GM23338 (cell line): ENCODE results near the gene ZNF568. TPM values are rescaled to one million over a fixed set of nuclear protein-coding genes. Genes with fewer than 3 reads are reported as not detected.

Experiments used
- ATAC-seq: fragments of 200-7000 bp; cut with Tn5 transposase; 3 replicates; pipeline ENCODE4 v1.9.1; 2020
- DNase-seq: peaks from one replicate; pipeline ENCODE4 v3.0.0-alpha.2; 2015; ENCODE audit warnings: low spot score
- H2AFZ ChIP-seq: fragments of 200-600 bp; sonication (generic); 2 replicates; pipeline ENCODE4 v1.8.0; 2016; ENCODE audit warnings: antibody characterized with exemption, mild to moderate bottlenecking, moderate library complexity
- H3F3A ChIP-seq: fragments of 200-600 bp; sonication (generic); replicated peaks from 2 replicates; pipeline ENCODE4 v1.8.0; 2017; ENCODE audit warnings: antibody characterized with exemption, mixed run types, low read depth
- H3K27ac ChIP-seq: fragments of 200-600 bp; sonication (generic); 2 replicates; pipeline ENCODE4 v1.6.1; 2016; ENCODE audit warnings: low read depth
- H3K27me3 ChIP-seq: fragments of 200-600 bp; sonication (generic); 2 replicates; pipeline ENCODE4 v1.8.0; 2016; ENCODE audit warnings: mild to moderate bottlenecking, mixed run types, moderate library complexity; ENCODE audit not compliant: insufficient read depth
- H3K36me3 ChIP-seq: fragments of 200-600 bp; sonication (generic); 2 replicates; pipeline ENCODE4 v1.8.0; 2016; ENCODE audit warnings: mild to moderate bottlenecking; ENCODE audit not compliant: insufficient read depth
- H3K4me1 ChIP-seq: fragments of 200-600 bp; sonication (generic); 2 replicates; pipeline ENCODE4 v1.8.0; 2016; ENCODE audit warnings: mild to moderate bottlenecking, moderate library complexity; ENCODE audit not compliant: insufficient read depth
- H3K4me2 ChIP-seq: fragments of 200-600 bp; sonication (generic); 2 replicates; pipeline ENCODE4 v1.7.1; 2017; ENCODE audit warnings: mixed run types
- H3K4me3 ChIP-seq: fragments of 200-600 bp; sonication (generic); 2 replicates; pipeline ENCODE4 v1.6.1; 2016; ENCODE audit warnings: mixed run types
- H3K79me2 ChIP-seq: fragments of 200-600 bp; sonication (generic); replicated peaks from 2 replicates; pipeline ENCODE4 v1.8.0; 2017; ENCODE audit warnings: mild to moderate bottlenecking; ENCODE audit not compliant: insufficient read depth
- H3K9me2 ChIP-seq: fragments of 200-600 bp; sonication (generic); 2 replicates; pipeline ENCODE4 v1.8.0; 2017; ENCODE audit not compliant: insufficient read depth
- H4K20me1 ChIP-seq: fragments of 200-600 bp; sonication (generic); replicated peaks from 2 replicates; pipeline ENCODE4 v1.8.0; 2017; ENCODE audit warnings: mild to moderate bottlenecking; ENCODE audit not compliant: insufficient read depth
- H3K27ac Mint-ChIP-seq: 2 replicates; pipeline ENCODE4 v1.8.0; 2020; ENCODE audit warnings: inconsistent platforms, mild to moderate bottlenecking, moderate library complexity, mixed read lengths
- H3K27me3 Mint-ChIP-seq: 3 replicates; pipeline ENCODE4 v1.8.0; 2022; ENCODE audit warnings: low read depth, mild to moderate bottlenecking, moderate library complexity, mixed read lengths, inconsistent platforms; ENCODE audit not compliant: insufficient read depth, poor library complexity
- H3K36me3 Mint-ChIP-seq: 3 replicates; pipeline ENCODE4 v1.8.0; 2021; ENCODE audit warnings: low read depth, mild to moderate bottlenecking, inconsistent platforms, moderate library complexity, mixed read lengths
- H3K4me1 Mint-ChIP-seq: 3 replicates; pipeline ENCODE4 v1.8.0; 2020; ENCODE audit warnings: mild to moderate bottlenecking, inconsistent platforms, mixed read lengths
- H3K4me3 Mint-ChIP-seq: 3 replicates; pipeline ENCODE4 v1.8.0; 2021; ENCODE audit warnings: moderate library complexity, mild to moderate bottlenecking, inconsistent platforms, mixed read lengths
- H3K9me3 Mint-ChIP-seq: 3 replicates; pipeline ENCODE4 v1.8.0; 2020; ENCODE audit warnings: moderate library complexity, mild to moderate bottlenecking, inconsistent platforms, mixed read lengths
- ETS1 ChIP-seq: IDR thresholded peaks from 2 replicates; pipeline ENCODE4 v1.6.1; 2016; ENCODE audit warnings: antibody characterized with exemption
- EZH2phosphoT487 ChIP-seq: fragments of 200-600 bp; sonication (generic); IDR thresholded peaks from one replicate; pipeline ENCODE4 v1.8.1; 2018; ENCODE audit warnings: antibody characterized with exemption; ENCODE audit not compliant: unreplicated experiment
- NANOG ChIP-seq: IDR thresholded peaks from 2 replicates; pipeline ENCODE4 v1.6.1; 2016; ENCODE audit warnings: antibody characterized with exemption, borderline replicate concordance
- REST ChIP-seq: IDR thresholded peaks from one replicate; pipeline ENCODE4 v1.6.1; 2018; ENCODE audit warnings: antibody characterized with exemption; ENCODE audit not compliant: unreplicated experiment
- ZNF331 ChIP-seq: fragments of 250-450 bp; sonication (Bioruptor Pico); IDR thresholded peaks from 2 replicates; pipeline ENCODE4 v1.5.0; 2020; ENCODE audit warnings: low read depth, mild to moderate bottlenecking, moderate library complexity
- ZNF462 ChIP-seq: fragments of 250-450 bp; sonication (Bioruptor Pico); IDR thresholded peaks from 2 replicates; pipeline ENCODE4 v1.5.0; 2020; ENCODE audit warnings: mild to moderate bottlenecking, moderate library complexity
- polyA plus RNA-seq: library from polyadenylated mRNA; unstranded; fragments of >200 nt; fragmentation: Nextera tagmentation; extraction: Ambion mirVana; gene quantifications from 2 replicates; pipeline ENCODE4 v1.2.1, GENCODE V29; 2016
- total RNA-seq: library from RNA; depleted of rRNA; stranded (reverse); fragments of >200 nt; shearing (Covaris generic); gene quantifications from 2 replicates; pipeline ENCODE4 v1.2.3, GENCODE V29; 2014

ZNF568 gene
- total and polyA plus RNA-seq, 2 experiments from 2014 or later: 7.6 to 10.5 TPM

GRCh38 chr19:37012093-37012745 lies 96.1 kb downstream of the ZNF568 start (continued):
- TF ChIP-seq ZNF462 (CRISPR knock-in tag): no peak
- no peak for TF ChIP-seq ZNF331 (CRISPR knock-in tag)
- TF ChIP-seq REST: no peak
- no peak for TF ChIP-seq EZH2phosphoT487

- H2AFZ ChIP-seq: no peak overlapping the region
- peaks cover 39% of the 10 kb centered on the region for H3K36me3 Mint-ChIP-seq
- no peak overlapping the region for H3K4me2 ChIP-seq
- H3K4me3 ChIP-seq: no peak overlapping the region
- no peak for ATAC-seq
- no peak overlapping the region for H3K27ac Mint-ChIP-seq
- H3K4me3 Mint-ChIP-seq: no peak overlapping the region
- peaks cover 99% of the 10 kb centered on the region for H3K9me3 Mint-ChIP-seq
- peaks cover 5% of the 10 kb centered on the region for H3K27me3 Mint-ChIP-seq
- H3K4me1 Mint-ChIP-seq: no peaks in the 10 kb centered on the region; the same call in 2 of the 3 replicates
- H4K20me1 ChIP-seq: no peaks in the 10 kb centered on the region
- no peaks in the 10 kb centered on the region for H3K9me2 ChIP-seq
- DNase-seq: no peak
- H3K4me1 ChIP-seq: no peaks in the 10 kb centered on the region
- no peaks in the 10 kb centered on the region for H3F3A ChIP-seq
- H3K79me2 ChIP-seq: no peaks in the 10 kb centered on the region
- no peak overlapping the region for H3K27ac ChIP-seq
- no peak for TF ChIP-seq ETS1
- TF ChIP-seq NANOG: no peak
- no peak for TF ChIP-seq ZNF331 (CRISPR knock-in tag)
- no peaks in the 10 kb centered on the region for H3K36me3 ChIP-seq
- no peaks in the 10 kb centered on the region for H3K27me3 ChIP-seq
Observed at GRCh38 chr19:37014456-37014855, 98.3 kb downstream of the ZNF568 start.
